Keratinocyte (primary cell): ENCODE measurements around the gene NCAPH2. TPM values are rescaled to one million over a fixed set of nuclear protein-coding genes. Genes with fewer than 3 reads are reported as not detected.
"Not testable (repeated sequence)": the region's sequence is repeated elsewhere in the genome, so short reads cannot be mapped to it uniquely, and the experiment has no call there.

Experiments used
- DNase-seq: peaks from one replicate; pipeline ENCODE4 v3.0.0-alpha.2; 2011; ENCODE audit warnings: low read depth, missing footprints, low spot score
- FAIRE-seq: peaks from 2 replicates; lab custom pipeline; 2011; peaks lifted over from hg19 to GRCh38; lab: Jason Lieb, UNC
- H2AFZ ChIP-seq: 2 replicates; pipeline ENCODE4 v1.6.0; 2012; ENCODE audit warnings: low read length, control low read depth, inconsistent platforms; ENCODE audit not compliant: control insufficient read depth
- H3K27ac ChIP-seq: 2 replicates; pipeline ENCODE4 v1.5.1; 2011; ENCODE audit warnings: low read length; ENCODE audit not compliant: control insufficient read depth, insufficient read depth
- H3K27me3 ChIP-seq: 3 replicates; pipeline ENCODE4 v1.6.0; 2011; ENCODE audit warnings: low read length; ENCODE audit not compliant: control insufficient read depth, insufficient read depth; ENCODE audit errors: extremely low read depth
- H3K36me3 ChIP-seq, 2 experiments: 2 replicates in 1 of 2; 3 replicates in 1 of 2; pipeline ENCODE4 v1.5.1; 2011; ENCODE audit warnings: low read length in 2 of 2, mild to moderate bottlenecking in 1 of 2; ENCODE audit not compliant: control insufficient read depth in 2 of 2, insufficient read depth in 2 of 2; ENCODE audit errors: extremely low read depth in 1 of 2
- H3K4me1 ChIP-seq: 3 replicates; pipeline ENCODE4 v1.5.1; 2011; ENCODE audit warnings: low read length; ENCODE audit not compliant: control insufficient read depth, insufficient read depth; ENCODE audit errors: extremely low read depth
- H3K4me2 ChIP-seq: 3 replicates; pipeline ENCODE4 v1.6.0; 2011; ENCODE audit warnings: low read depth, low read length; ENCODE audit not compliant: control insufficient read depth, insufficient read depth; ENCODE audit errors: extremely low read depth
- H3K4me3 ChIP-seq, 3 experiments: fragments of 200-600 bp in 1 of 3; sonication (generic) in 1 of 3; 2 replicates in 2 of 3; 3 replicates in 1 of 3; pipeline ENCODE4 v1.5.1; 2011 to 2016; ENCODE audit warnings: low read length in 3 of 3, mild to moderate bottlenecking in 3 of 3, control low read depth in 2 of 3, inconsistent platforms in 1 of 3, low read depth in 1 of 3, mixed read lengths in 1 of 3, mixed run types in 1 of 3, moderate library complexity in 1 of 3; ENCODE audit not compliant: control insufficient read depth in 2 of 3, insufficient read depth in 2 of 3; ENCODE audit errors: extremely low read depth in 1 of 3
- H3K79me2 ChIP-seq: 2 replicates; pipeline ENCODE4 v1.6.0; 2012; ENCODE audit warnings: low read length; ENCODE audit not compliant: control insufficient read depth, insufficient read depth
- H3K9ac ChIP-seq: 3 replicates; pipeline ENCODE4 v1.6.0; 2011; ENCODE audit warnings: low read length; ENCODE audit not compliant: control insufficient read depth, insufficient read depth; ENCODE audit errors: extremely low read depth
- H3K9me1 ChIP-seq: 3 replicates; pipeline ENCODE4 v1.6.0; 2011; ENCODE audit warnings: low read length; ENCODE audit not compliant: control insufficient read depth, insufficient read depth; ENCODE audit errors: extremely low read depth
- H3K9me3 ChIP-seq: 2 replicates; pipeline ENCODE4 v1.5.1; 2012; ENCODE audit warnings: low read depth, low read length; ENCODE audit not compliant: control insufficient read depth
- H4K20me1 ChIP-seq: 3 replicates; pipeline ENCODE4 v1.6.0; 2011; ENCODE audit warnings: low read length; ENCODE audit not compliant: control insufficient read depth, insufficient read depth; ENCODE audit errors: extremely low read depth
- CTCF ChIP-seq, 3 experiments: IDR thresholded peaks in 1 of 3; conservative IDR thresholded peaks in 1 of 3; optimal IDR thresholded peaks in 1 of 3; 2 replicates in 2 of 3; 3 replicates in 1 of 3; pipeline versions ENCODE3 to v1.5.1; 2011; ENCODE audit warnings: low read length in 3 of 3, mild to moderate bottlenecking in 3 of 3, moderate library complexity in 2 of 3, control low read depth in 1 of 3, inconsistent platforms in 1 of 3; ENCODE audit not compliant: insufficient read depth in 2 of 3; ENCODE audit errors: extremely low read depth in 1 of 3
- EZH2 ChIP-seq: IDR thresholded peaks from one replicate; pipeline ENCODE4 v1.6.1; 2012; ENCODE audit warnings: inconsistent platforms, mild to moderate bottlenecking, low read length, moderate library complexity
- dilution Hi-C: fragments of 300-500 bp; cut with MboI; formaldehyde crosslinking; loops from one replicate; pipeline ENCODE4 v1.7.0; 2020; ENCODE audit warnings: low sequenced_read_pairs; ENCODE audit not compliant: extremely low pct_ligation_motif_present
- polyA plus RNA-seq, 5 experiments: library from polyadenylated mRNA; depleted of rRNA in 3 of 5; stranded (reverse) in 3 of 5; stranded (forward) in 1 of 5; unstranded in 1 of 5; fragments of >200 nt; gene quantifications; 1 replicate in 1 of 5; 2 replicates in 3 of 5; 3 replicates in 1 of 5; pipeline versions ENCODE4 v1.2.1 to v1.2.3, GENCODE V29; 2011 to 2012; ENCODE audit warnings: missing spikeins in 2 of 5, low read depth in 1 of 5, low replicate concordance in 1 of 5

The NCAPH2 gene
- polyA plus RNA-seq, 1 donor (not counting 4 experiments of a cell fraction or from before 2014, with no cell fraction given): 11.4 TPM

- Histone ChIP-seq H3K9me1 (no peaks in the 10 kb centered on the region), H2AFZ (no peak overlapping the region), H3K36me3 (peaks cover 23 to 30% of the 10 kb centered on the region in 2 experiments), H3K79me2 (peaks cover 28% of the 10 kb centered on the region), H3K27me3 (no peaks in the 10 kb centered on the region), H4K20me1 (no peaks in the 10 kb centered on the region), H3K27ac (no peak overlapping the region), H3K4me2 (no peak overlapping the region), H3K4me1 (no peaks in the 10 kb centered on the region), H3K9ac (no peak overlapping the region), H3K4me3 (no peak overlapping the region), H3K9me3 (no peaks in the 10 kb centered on the region)
- DNase-seq: no peak
- TF ChIP-seq CTCF (optimal IDR thresholded peaks at IDR 0.05 in 1 of 3, IDR thresholded peaks at IDR 0.05 in 1 of 3, conservative IDR thresholded peaks at IDR 0.05 in 1 of 3; ENCODE audit: extremely low read depth in 1 of 3, insufficient read depth in 2 of 3, low read length in 3 of 3) (no peak), EZH2 (no peak)
- dilution Hi-C loops: no loop called here
- FAIRE-seq: no peak
Observed at GRCh38 chr22:50518606-50519005, 10.6 kb downstream of the NCAPH2 start.

GRCh38 chr22:50519151-50519550 is 11.1 kb downstream of the NCAPH2 start:
- Histone ChIP-seq H3K4me1 (peaks cover 2% of the 10 kb centered on the region), H2AFZ (no peak overlapping the region), H3K9ac (no peak overlapping the region), H3K27ac (no peak overlapping the region), H3K79me2 (peaks cover 33% of the 10 kb centered on the region), H3K9me1 (no peaks in the 10 kb centered on the region), H3K4me3 (no peak overlapping the region), H4K20me1 (no peaks in the 10 kb centered on the region), H3K36me3 (peaks cover 25 to 35% of the 10 kb centered on the region in 2 experiments), H3K4me2 (no peak overlapping the region), H3K27me3 (no peaks in the 10 kb centered on the region), H3K9me3 (no peaks in the 10 kb centered on the region)
- DNase-seq (no peak), FAIRE-seq (no peak)
- no peak for TF ChIP-seq EZH2
- dilution Hi-C loops: no loop called here

- H2AFZ ChIP-seq, H3K9ac ChIP-seq, H3K27ac ChIP-seq, DNase-seq, FAIRE-seq, H3K4me2 ChIP-seq, H4K20me1 ChIP-seq, H3K4me3 ChIP-seq, H3K27me3 ChIP-seq, H3K9me1 ChIP-seq, dilution Hi-C loops, H3K9me3 ChIP-seq: not testable (repeated sequence)
- Histone ChIP-seq H3K79me2 (peaks cover 31% of the 10 kb centered on the region), H3K4me1 (peaks cover 11% of the 10 kb centered on the region), H3K36me3 (peaks cover 25 to 37% of the 10 kb centered on the region in 2 experiments)
Observed at GRCh38 chr22:50520184-50520583, 12.2 kb downstream of the NCAPH2 start.
